HG03196 (cell line): ENCODE measurements around the gene MRFAP1.
"Not testable (repeated sequence)": the region's sequence is repeated elsewhere in the genome, so short reads cannot be mapped to it uniquely, and the experiment has no call there.

Experiments
- ATAC-seq: cut with Tn5 transposase; IDR thresholded peaks from one replicate; pipeline ENCODE4 v1.9.1; 2021; ENCODE audit not compliant: unreplicated experiment

The MRFAP1 gene

DNA sequence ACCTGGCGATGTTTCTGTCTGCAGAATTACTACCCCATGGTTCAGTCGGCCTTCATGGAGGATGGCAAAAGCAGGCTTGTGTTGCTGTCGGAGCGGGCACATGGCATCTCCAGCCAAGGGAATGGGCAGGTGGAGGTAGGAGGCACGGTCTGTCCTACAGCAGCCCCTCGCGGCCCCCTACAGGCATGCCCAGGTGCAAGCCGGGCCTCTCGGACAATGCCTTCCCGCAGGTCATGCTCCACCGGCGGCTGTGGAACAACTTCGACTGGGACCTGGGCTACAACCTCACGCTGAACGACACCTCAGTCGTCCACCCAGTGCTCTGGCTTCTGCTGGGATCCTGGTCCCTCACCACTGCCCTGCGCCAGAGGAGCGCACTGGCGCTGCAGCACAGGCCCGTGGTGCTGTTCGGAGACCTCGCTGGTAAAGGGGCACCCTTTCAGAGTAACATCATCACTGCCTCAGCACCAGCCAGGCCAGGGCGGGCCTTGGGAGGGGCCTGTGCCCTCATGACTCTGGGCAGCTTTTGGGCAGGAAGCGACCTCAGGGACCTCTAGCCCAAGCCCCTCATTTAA, 29.5 kb upstream of the MRFAP1 start:
- no peak for ATAC-seq

DNA sequence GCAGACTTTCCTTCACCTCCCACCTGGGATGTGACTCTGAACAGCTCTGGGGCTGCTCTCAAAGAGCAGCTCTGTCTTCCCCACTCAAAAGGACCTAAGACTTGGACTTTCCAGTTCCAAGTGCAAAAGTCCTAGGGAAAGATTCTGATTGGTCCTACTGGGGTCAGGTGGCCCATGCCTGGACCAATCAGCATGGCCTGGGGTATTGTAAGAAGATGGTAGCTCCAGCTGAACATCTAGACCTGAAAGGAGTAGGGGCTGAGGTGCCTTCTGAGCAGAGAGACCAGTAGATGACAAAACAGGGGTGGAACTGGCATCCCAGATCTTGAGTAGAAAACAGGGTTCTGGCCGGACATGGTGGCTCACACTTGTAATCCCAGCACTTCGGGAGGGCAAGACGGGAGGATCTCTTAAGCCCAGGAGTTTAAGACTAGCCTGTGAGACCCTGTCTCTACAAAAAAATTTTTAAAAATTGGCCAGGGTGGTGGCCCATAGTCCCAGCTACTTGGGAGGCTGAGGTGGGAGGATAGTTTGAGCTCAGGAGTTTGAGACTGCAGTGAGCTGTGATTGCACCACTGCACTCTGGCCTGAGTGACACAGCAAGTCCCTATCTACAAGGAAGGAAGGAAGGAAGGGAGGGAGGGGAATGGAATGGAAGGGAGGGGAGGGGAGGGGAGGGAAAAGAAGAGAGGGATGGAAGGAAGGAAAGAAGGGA, 27.4 kb upstream of the MRFAP1 start:
- no peak for ATAC-seq

GRCh38 chr4:6613676-6614651, 26.5 kb upstream of the MRFAP1 start:
- no peak for ATAC-seq

DNA sequence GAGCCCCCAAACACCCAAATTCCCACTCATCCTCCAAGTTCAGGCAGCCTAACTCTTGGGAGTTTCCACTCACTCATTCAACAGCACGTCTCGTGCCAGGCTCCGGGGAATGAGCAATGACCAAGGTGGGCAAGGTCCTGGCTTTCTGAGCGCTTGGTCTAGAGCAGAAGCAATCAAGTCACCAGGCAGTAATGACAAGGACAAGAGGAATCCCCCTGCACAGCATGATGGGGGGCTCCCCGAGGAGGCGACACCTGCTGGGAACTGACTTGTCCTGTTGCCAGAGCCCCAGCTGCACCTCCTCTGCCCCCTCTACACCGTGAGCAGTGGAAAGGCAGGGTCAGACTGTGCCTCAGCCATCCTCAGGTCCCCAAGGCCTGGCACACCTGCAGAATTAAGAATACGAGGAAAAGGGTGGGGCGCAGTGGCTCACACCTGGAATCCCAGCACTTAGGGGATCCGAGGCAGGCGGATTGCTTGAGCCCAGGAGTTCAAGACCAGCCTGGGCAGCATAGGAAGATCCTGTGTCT, 25.7 kb upstream of the MRFAP1 start:
- ATAC-seq, result no peak

- ATAC-seq, result no peak
Observed at GRCh38 chr4:6616087-6616995, 24.1 kb upstream of the MRFAP1 start.

DNA sequence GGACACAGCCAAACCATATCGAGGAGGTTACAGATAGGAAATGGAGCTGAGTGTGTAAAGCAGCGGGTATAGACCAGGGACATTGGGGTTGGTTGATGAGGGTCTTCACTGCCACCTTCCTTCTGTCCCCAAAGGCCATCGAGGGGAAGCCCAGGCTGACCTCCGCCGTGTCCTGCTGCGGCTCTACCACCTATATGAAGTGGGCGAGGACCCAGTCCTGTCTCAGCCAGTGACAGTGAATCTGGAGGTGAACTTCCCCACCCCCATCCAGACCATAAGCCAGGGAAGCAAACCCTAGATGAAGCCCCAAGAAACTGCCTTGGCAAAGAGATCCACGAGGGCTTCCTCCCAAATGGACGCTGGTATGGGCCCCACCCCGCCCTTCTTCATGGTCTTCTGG, 23.2 kb upstream of the MRFAP1 start:
- ATAC-seq, result no peak

- ATAC-seq, result no peak
Observed at GRCh38 chr4:6618386-6619115, 21.9 kb upstream of the MRFAP1 start.

- ATAC-seq, result no peak
Observed at GRCh38 chr4:6619116-6619465, 21.4 kb upstream of the MRFAP1 start.

DNA sequence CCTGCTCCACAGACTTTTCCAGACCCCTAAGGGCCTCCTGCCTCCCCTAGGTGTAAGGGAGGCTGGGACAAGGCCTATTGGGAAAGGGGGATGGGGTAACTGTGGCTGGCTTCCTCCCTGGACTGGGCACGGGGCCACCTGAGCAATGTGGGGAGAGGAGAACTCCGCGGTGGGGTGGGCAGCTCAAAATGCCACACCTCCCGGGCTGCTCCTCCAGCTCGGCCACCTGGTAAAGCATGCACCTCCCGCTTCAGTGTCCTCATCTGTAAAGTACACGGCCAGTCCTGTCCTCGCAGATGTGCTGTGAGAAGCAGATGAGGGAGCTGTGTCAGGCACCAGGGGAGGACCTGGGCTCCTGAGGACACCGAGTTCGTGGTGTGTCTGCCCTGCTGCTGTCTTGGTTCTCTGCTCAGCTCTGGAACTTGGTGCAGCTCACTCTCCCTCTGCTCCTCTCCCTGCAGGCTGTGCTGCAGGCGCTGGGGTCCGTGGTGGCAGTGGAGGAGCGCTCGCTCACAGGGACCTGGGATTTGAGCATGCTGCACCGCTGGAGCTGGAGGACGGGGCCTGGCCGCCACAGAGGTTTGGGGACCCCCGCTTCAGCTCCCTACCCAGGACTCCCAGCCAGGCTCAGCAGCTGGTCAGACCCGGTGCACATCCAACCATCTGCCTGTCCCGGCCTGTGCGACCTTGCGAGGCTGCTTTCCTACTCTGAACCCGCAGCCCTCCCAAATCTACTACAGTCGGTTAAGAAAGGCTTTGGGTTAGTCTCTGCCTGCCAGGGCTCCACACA, 20.8 kb upstream of the MRFAP1 start:
- no peak for ATAC-seq

DNA sequence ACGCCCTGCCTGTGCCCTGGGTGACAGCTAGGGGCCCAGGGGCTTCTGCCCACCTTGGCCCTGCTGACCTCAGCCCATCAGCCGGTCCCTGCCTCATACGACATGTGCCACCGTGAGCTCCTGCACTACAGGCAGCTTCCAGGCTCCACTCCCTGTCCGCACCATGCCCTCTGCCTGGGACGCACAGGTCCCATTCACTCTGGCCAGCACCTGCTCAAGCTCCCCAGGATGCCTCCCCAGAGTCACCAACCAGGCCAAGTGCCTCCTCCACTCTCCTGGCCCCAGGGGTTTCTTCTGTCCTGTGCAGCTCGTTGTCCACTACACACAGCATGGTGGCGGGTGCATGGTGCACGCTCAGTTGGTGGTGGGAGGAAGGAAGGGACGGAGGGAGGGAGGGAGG, 20.2 kb upstream of the MRFAP1 start:
- ATAC-seq, result no peak

- no peak for ATAC-seq
Observed at GRCh38 chr4:6620891-6621555, 19.5 kb upstream of the MRFAP1 start.

- ATAC-seq, result no peak
Observed at GRCh38 chr4:6621556-6621927, 18.9 kb upstream of the MRFAP1 start.

DNA sequence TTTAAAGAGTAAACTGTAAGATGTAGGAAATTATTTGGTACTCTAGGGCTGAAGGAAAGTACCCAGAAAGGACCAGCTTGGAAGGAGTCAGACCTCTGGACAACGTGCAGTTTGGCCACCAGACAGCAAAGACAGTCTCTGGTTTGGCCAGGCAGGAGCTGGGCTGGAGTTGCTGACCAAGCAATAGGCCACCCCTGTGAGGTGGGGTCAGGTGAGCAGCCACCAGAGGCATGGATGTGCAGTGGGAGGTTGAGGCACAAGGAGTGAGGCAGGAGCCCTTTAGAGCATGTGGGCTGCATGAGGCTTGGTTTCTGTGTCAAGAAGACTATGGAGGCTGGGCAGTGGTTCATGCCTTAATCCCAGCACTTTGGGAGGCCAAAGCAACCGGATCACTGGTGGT, 17.7 kb upstream of the MRFAP1 start:
- no peak for ATAC-seq

DNA sequence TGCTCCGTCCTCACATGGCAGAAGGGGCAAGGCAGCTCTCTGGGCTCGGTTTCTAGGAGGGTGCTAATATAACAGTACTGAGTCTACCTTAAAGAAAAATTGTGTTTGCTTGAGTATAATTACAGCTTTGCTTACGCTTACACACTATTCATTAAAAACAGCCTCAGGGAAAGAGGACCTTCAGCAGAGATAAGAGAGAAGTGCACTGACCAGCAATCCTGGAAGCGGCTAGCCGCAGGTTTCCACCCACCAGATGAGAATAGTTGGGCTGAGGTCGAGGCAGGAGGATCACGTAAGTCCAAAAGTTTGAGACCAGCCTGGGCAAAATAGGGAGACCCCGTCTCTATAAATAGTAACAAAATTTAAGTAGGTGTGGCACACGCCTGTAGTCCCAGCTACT, 15.2 kb upstream of the MRFAP1 start:
- no peak for ATAC-seq

- ATAC-seq, result no peak
Observed at GRCh38 chr4:6626066-6626465, 14.4 kb upstream of the MRFAP1 start.

DNA sequence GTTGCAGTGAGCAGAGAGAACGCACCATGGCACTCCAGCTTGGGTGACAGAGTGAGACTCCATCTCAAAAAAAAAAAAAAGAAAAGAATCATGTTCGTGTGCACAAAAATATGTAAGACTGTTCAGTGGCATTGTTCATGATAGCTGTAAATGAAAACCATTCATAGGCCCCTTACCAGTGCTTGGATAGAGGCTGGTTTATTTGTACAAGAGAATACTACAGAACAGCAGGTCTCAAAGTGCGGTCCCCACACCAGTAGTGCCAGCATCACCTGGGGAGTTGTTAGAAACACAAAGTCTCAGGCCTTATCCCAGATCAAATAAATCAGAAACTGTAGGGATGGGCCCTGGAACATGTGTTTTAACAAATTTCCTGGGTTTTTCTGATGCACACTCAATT, 12.7 kb upstream of the MRFAP1 start:
- ATAC-seq, result no peak

GRCh38 chr4:6628484-6628883, 12.0 kb upstream of the MRFAP1 start:
- ATAC-seq, result not testable (repeated sequence)

GRCh38 chr4:6632125-6632524, 8.4 kb upstream of the MRFAP1 start:
- no peak for ATAC-seq
